SU-DHL-6 (cell line): Measurements from ENCODE around the gene AP2M1.

Source experiments
- CTCF ChIP-seq: fragments of 200-600 bp; sonication (generic); IDR thresholded peaks from one replicate; pipeline ENCODE4 v1.5.1; 2017; ENCODE audit warnings: antibody characterized with exemption, mild to moderate bottlenecking, low read length, moderate library complexity; ENCODE audit not compliant: insufficient read depth, poor library complexity, severe bottlenecking
- EZH2phosphoT487 ChIP-seq: fragments of 200-600 bp; sonication (generic), shearing (Covaris generic); conservative IDR thresholded peaks from 2 replicates; pipeline ENCODE4 v1.6.1; 2018; ENCODE audit warnings: mild to moderate bottlenecking, antibody characterized with exemption, low read length, moderate library complexity, mixed read lengths

GRCh38 chr3:184183679-184184078, 9.0 kb downstream of the AP2M1 start:
- no peak for TF ChIP-seq CTCF
- no peak for TF ChIP-seq EZH2phosphoT487
